ENCODE results near the gene EIF4E2. TPM values are rescaled to one million over a fixed set of nuclear protein-coding genes. Genes with fewer than 3 reads are reported as not detected.
A peak's percentile ranks its signal among the peaks of the same experiment; 100 is the strongest.

EIF4E2 gene
- total and polyA plus RNA-seq, 2 of the 13 experiments (the other 11 are each of a cell fraction or from before 2014, with no cell fraction given): 25.0 to 101 TPM

- TF ChIP-seq SKIL (CRISPR knock-in tag; IDR thresholded peaks at IDR 0.05; ENCODE audit: borderline replicate concordance) (no peak), MED13 (CRISPR knock-in tag; IDR thresholded peaks at IDR 0.05) (no peak), TCF7L2 (IDR thresholded peaks at IDR 0.05; ENCODE audit: low read depth, low read length) (no peak)
Observed at GRCh38 chr2:232519581-232520438, 30.7 kb upstream of the EIF4E2 start, which contains the start of gene PRSS56 (continued).

- TF ChIP-seq ZSCAN25 (CRISPR knock-in tag; IDR thresholded peaks at IDR 0.05) (no peak), ZMYM2 (CRISPR knock-in tag; IDR thresholded peaks at IDR 0.05) (no peak), SMAD3 (CRISPR knock-in tag; IDR thresholded peaks at IDR 0.05) (no peak), ZNF124 (CRISPR knock-in tag; IDR thresholded peaks at IDR 0.05) (no peak), ZNF639 (CRISPR knock-in tag; conservative IDR thresholded peaks at IDR 0.05) (no peak), ZNF776 (CRISPR knock-in tag; IDR thresholded peaks at IDR 0.05) (no peak), SOX5 (CRISPR knock-in tag; IDR thresholded peaks at IDR 0.05; ENCODE audit: borderline replicate concordance) (no peak), TEF (CRISPR knock-in tag; IDR thresholded peaks at IDR 0.05) (no peak), HNRNPL (IDR thresholded peaks at IDR 0.05; ENCODE audit: low read depth, low read length) (0 out of 2 replicates have a peak, but pooled peaks have one; percentile 64), NFRKB (IDR thresholded peaks at IDR 0.05) (no peak)
- TF ChIP-seq, protein P1, sequence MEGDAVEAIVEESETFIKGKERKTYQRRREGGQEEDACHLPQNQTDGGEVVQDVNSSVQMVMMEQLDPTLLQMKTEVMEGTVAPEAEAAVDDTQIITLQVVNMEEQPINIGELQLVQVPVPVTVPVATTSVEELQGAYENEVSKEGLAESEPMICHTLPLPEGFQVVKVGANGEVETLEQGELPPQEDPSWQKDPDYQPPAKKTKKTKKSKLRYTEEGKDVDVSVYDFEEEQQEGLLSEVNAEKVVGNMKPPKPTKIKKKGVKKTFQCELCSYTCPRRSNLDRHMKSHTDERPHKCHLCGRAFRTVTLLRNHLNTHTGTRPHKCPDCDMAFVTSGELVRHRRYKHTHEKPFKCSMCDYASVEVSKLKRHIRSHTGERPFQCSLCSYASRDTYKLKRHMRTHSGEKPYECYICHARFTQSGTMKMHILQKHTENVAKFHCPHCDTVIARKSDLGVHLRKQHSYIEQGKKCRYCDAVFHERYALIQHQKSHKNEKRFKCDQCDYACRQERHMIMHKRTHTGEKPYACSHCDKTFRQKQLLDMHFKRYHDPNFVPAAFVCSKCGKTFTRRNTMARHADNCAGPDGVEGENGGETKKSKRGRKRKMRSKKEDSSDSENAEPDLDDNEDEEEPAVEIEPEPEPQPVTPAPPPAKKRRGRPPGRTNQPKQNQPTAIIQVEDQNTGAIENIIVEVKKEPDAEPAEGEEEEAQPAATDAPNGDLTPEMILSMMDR (CRISPR knock-in tag; IDR thresholded peaks at IDR 0.05): peak; percentile 20; the same call in 1 of the 2 replicates
- TF ChIP-seq, protein P2, sequence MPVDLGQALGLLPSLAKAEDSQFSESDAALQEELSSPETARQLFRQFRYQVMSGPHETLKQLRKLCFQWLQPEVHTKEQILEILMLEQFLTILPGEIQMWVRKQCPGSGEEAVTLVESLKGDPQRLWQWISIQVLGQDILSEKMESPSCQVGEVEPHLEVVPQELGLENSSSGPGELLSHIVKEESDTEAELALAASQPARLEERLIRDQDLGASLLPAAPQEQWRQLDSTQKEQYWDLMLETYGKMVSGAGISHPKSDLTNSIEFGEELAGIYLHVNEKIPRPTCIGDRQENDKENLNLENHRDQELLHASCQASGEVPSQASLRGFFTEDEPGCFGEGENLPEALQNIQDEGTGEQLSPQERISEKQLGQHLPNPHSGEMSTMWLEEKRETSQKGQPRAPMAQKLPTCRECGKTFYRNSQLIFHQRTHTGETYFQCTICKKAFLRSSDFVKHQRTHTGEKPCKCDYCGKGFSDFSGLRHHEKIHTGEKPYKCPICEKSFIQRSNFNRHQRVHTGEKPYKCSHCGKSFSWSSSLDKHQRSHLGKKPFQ (CRISPR knock-in tag; IDR thresholded peaks at IDR 0.05; ENCODE audit: insufficient replicate concordance): no peak
- ATAC-seq (no peak), FAIRE-seq (no peak), DNase-seq (ENCODE audit: low spot score) (no peak)
- in situ Hi-C loops (cut with HindIII; ENCODE audit: extremely low pct_ligation_motif_present, low pct_unique_long_range_greater_than_20kb) (no loop called here), intact Hi-C loops (cut with micrococcal nuclease; ENCODE audit: unreplicated experiment) (loop anchor here (5.0 to 10.0 kb wide), 3 partner anchors 43 to 616 kb away; no protein-coding TSS in a partner anchor)
- no TSS peak for BruUV-seq (replicated peaks)
- CTCF ChIA-PET (ENCODE audit: low intra/inter-chr PET ratio, low total read pairs): no interaction called here
- Histone ChIP-seq H3K4me1 (ENCODE audit: insufficient read depth, low read length) (peaks cover 23% of the 10 kb centered on the region), H3K27me3 (ENCODE audit: control insufficient read depth in 1 of 2, insufficient read depth in 2 of 2, low read length in 2 of 2) (peaks cover 29 to 92% of the 10 kb centered on the region in 2 experiments), H3K27ac (ENCODE audit: extremely low read length, insufficient read depth, low read length) (no peak overlapping the region), H3K9me3 (ENCODE audit: low read length) (no peaks in the 10 kb centered on the region), H3K4me3 (replicated peaks in 1 of 3; ENCODE audit: insufficient read depth in 1 of 3, low read depth in 2 of 3, low read length in 3 of 3) (no peak overlapping the region), H3K36me3 (replicated peaks in 1 of 2; ENCODE audit: control insufficient read depth in 1 of 2, insufficient read depth in 2 of 2, low read length in 2 of 2) (no peaks in the 10 kb centered on the region), H4K20me1 (ENCODE audit: insufficient read depth, low read length) (no peaks in the 10 kb centered on the region; the same call in 1 of the 2 replicates), H3K4me2 (ENCODE audit: low read depth, low read length) (no peak overlapping the region), H3K79me2 (ENCODE audit: insufficient read depth, low read length) (no peaks in the 10 kb centered on the region), H3K9ac (ENCODE audit: insufficient read depth, low read depth, low read length) (no peak overlapping the region), H2AFZ (ENCODE audit: low read length) (no peak overlapping the region)
- 12% methylated on average over 15 of the region's 15 CpGs for WGBS (ENCODE audit: low lambda C conversion rate)
- POLR2A ChIA-PET: no interaction called here
Observed at GRCh38 chr2:232520489-232520888, 30.0 kb upstream of the EIF4E2 start.

Data from HepG2 (cell line).